Central memory CD8-positive, alpha-beta T cell (primary cell): ENCODE results near the gene KRT8.
"Not testable (repeated sequence)": the region's sequence is repeated elsewhere in the genome, so short reads cannot be mapped to it uniquely, and the experiment has no call there.

Source experiments
- ATAC-seq: fragments of 150-1000 bp; cut with Tn5 transposase; replicated peaks from 2 replicates; pipeline ENCODE4 v1.10.0; 2022; ENCODE audit warnings: mild to moderate bottlenecking, moderate FRiP score, moderate number of reproducible peaks; ENCODE audit not compliant: poor library complexity, severe bottlenecking; ENCODE audit errors: extremely low read depth
- DNase-seq, 2 donors: peaks; one replicate each; pipeline ENCODE4 v3.0.0; 2021; ENCODE audit warnings: low spot score in 2 of 2
- H3K27ac Mint-ChIP-seq: one replicate; pipeline ENCODE4 v1.8.0; 2022; ENCODE audit warnings: low read depth, mild to moderate bottlenecking, moderate library complexity, mixed read lengths
- H3K27me3 Mint-ChIP-seq: one replicate; pipeline ENCODE4 v1.8.0; 2022; ENCODE audit warnings: mixed read lengths
- H3K36me3 Mint-ChIP-seq: one replicate; pipeline ENCODE4 v1.8.0; 2022; ENCODE audit warnings: mild to moderate bottlenecking, moderate library complexity, mixed read lengths; ENCODE audit not compliant: insufficient read depth
- H3K4me1 Mint-ChIP-seq: one replicate; pipeline ENCODE4 v1.8.0; 2022; ENCODE audit warnings: mixed read lengths
- H3K4me3 Mint-ChIP-seq: one replicate; pipeline ENCODE4 v1.8.0; 2022; ENCODE audit warnings: mild to moderate bottlenecking, moderate library complexity, mixed read lengths
- H3K9me3 Mint-ChIP-seq: one replicate; pipeline ENCODE4 v1.8.0; 2022; ENCODE audit warnings: mixed read lengths

Gene KRT8

DNA sequence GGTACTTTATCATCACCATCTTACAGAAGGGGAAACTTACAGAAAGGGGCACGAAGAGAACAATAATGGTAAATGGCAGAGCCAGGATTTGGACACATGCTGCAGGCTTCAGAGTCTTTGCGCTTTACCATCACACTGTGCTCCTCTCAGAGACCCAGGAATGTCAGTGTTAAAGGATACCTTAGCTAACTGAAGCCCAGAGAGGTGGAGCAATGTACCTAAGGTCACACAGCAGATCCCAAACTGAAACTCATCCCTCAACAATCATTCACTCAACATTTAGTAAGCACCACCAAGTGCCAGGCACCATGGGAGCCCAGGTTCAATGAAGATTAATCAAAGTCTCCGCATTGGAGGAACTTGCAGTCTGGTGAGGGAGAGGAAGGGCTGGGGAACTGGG is 48.1 kb downstream of the KRT8 start:
- no peak for DNase-seq
- no peak for ATAC-seq
- Mint-ChIP-seq H3K9me3 (no peaks in the 10 kb centered on the region), H3K27ac (no peak overlapping the region), H3K27me3 (peaks cover 25% of the 10 kb centered on the region), H3K4me3 (no peak overlapping the region), H3K4me1 (no peaks in the 10 kb centered on the region), H3K36me3 (peaks cover 4% of the 10 kb centered on the region)

DNA sequence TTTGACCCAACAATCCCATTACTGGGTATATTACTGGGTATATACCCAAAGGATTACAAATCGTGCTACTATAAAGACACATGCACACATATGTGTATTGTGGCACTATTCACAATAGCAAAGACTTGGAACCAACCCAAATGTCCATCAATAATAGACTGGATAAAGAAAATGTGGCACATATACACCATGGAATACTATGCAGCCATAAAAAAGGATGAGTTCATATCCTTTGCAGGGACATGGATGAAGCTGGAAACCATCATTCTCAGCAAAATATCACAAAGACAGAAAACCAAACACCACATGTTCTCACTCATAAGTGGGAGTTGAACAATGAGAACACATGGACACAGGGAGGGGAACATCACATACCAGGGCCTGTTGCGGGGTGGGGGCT is 48.8 kb downstream of the KRT8 start:
- not testable (repeated sequence) for H3K4me3 Mint-ChIP-seq, ATAC-seq, H3K27ac Mint-ChIP-seq, DNase-seq, H3K9me3 Mint-ChIP-seq, H3K36me3 Mint-ChIP-seq, H3K4me1 Mint-ChIP-seq
- peaks cover 32% of the 10 kb centered on the region for H3K27me3 Mint-ChIP-seq

DNA sequence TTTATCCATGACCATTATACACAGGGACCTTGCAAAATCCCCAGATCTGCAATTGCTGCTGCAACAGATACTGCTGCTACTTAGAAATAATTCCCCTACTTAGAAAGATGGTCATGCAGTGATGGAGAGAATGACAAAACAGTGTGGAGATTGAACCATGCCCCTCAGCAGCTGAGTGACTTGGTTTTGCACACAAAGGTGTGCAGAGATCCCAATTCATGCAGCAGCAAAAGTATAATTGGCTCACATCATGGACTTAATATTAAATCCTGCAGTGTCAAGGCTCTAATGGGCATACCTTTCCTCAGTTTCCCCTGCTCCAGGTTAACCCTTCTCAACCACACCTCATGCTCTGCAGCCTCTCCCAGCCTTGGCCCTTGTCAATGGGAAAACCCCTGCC is 53.1 kb downstream of the KRT8 start:
- Mint-ChIP-seq H3K27ac (no peak overlapping the region), H3K27me3 (peaks cover 53% of the 10 kb centered on the region), H3K4me3 (no peak overlapping the region), H3K4me1 (no peaks in the 10 kb centered on the region), H3K9me3 (no peaks in the 10 kb centered on the region), H3K36me3 (peaks cover 4% of the 10 kb centered on the region)
- ATAC-seq, result no peak
- no peak for DNase-seq

DNA sequence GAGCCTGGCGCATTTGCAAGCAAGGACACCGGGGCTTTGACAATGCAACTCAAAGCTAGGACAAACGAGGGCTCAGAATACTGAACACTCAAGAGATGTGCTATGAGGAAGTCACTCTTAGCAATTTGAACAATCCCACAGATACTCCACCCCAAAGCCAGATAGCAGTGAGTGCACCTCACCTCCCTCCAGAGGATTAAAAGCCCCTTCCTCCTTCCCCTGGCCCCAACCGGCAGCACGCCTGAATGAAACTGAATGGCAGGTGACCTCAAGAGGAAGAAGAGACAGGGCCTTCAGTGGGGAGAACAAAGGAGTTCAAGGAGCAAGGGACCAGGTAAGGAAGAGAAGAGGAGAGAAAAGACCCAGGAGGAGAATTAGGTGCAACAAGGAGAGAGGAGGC is 54.2 kb downstream of the KRT8 start:
- H3K27ac Mint-ChIP-seq, result no peak overlapping the region
- ATAC-seq (no peak), DNase-seq (no peak)
- no peaks in the 10 kb centered on the region for H3K9me3 Mint-ChIP-seq
- no peaks in the 10 kb centered on the region for H3K4me1 Mint-ChIP-seq
- H3K36me3 Mint-ChIP-seq, result peaks cover 4% of the 10 kb centered on the region
- peaks cover 56% of the 10 kb centered on the region for H3K27me3 Mint-ChIP-seq
- no peak overlapping the region for H3K4me3 Mint-ChIP-seq

DNA sequence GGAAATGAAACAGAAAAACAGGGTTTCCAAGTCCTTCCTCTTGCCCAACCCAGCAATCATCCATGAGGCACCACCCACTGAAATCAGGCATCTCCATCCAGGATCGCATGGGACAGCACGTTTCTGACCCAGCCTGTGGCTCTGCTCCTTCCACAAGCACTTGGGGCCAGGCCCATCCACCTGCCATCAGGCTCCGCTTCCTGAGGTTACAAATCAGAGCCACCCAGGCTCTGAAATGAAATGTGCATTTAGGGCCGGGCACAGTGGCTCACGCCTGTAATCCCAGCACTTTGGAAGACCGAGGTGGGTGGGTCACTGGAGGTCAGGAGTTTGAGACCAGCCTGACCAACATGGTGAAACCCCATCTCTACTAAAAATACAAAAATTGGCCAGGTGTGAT is 55.4 kb downstream of the KRT8 start:
- no peaks in the 10 kb centered on the region for H3K9me3 Mint-ChIP-seq
- no peak overlapping the region for H3K27ac Mint-ChIP-seq
- H3K4me1 Mint-ChIP-seq, result no peaks in the 10 kb centered on the region
- peaks cover 2% of the 10 kb centered on the region for H3K36me3 Mint-ChIP-seq
- no peak for ATAC-seq
- no peak overlapping the region for H3K4me3 Mint-ChIP-seq
- H3K27me3 Mint-ChIP-seq, result peaks cover 48% of the 10 kb centered on the region
- no peak for DNase-seq

DNA sequence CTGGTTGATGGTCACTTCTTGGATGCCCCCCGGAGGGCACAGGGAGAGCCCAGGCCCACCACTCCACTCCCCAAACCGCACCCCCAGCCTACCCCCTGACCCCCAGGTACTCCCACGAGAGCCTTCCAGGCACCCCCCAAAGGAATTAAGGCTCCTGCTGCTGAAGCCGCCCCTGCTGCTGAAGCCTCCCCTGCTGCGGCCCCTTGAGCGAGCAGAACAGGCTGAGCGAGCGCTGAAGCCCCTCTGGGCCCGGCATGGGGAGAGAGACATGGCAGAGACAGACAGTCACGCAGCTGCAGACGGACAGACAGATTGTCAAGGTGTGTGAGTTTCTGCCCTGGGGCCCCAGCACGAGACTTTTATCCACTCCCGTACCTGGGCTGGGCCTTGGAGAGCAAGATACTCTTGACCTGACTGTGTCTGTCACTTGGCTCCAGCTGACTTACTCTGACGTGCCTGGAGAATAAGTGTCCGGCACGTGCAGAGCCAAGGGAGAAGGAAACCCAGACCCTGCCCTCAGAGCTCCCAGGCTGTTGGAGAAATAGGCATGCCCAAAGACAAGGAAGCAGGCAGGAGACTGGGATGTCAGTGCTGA is 56.1 kb downstream of the KRT8 start, which contains the start of gene KRT78:
TSS of gene KRT78 (minus strand) at position 334 of the 595 bp plus-strand sequence. CDS start at position 270, 64 bp downstream.
- Mint-ChIP-seq H3K27me3 (peaks cover 41% of the 10 kb centered on the region), H3K27ac (no peak within 1 kb of the TSS), H3K9me3 (no peaks in the 10 kb centered on the region), H3K4me1 (no peaks in the 10 kb centered on the region), H3K36me3 (peaks cover 2% of the 10 kb centered on the region), H3K4me3 (no peak within 1 kb of the TSS)
- no peak for DNase-seq
- ATAC-seq, result no peak

DNA sequence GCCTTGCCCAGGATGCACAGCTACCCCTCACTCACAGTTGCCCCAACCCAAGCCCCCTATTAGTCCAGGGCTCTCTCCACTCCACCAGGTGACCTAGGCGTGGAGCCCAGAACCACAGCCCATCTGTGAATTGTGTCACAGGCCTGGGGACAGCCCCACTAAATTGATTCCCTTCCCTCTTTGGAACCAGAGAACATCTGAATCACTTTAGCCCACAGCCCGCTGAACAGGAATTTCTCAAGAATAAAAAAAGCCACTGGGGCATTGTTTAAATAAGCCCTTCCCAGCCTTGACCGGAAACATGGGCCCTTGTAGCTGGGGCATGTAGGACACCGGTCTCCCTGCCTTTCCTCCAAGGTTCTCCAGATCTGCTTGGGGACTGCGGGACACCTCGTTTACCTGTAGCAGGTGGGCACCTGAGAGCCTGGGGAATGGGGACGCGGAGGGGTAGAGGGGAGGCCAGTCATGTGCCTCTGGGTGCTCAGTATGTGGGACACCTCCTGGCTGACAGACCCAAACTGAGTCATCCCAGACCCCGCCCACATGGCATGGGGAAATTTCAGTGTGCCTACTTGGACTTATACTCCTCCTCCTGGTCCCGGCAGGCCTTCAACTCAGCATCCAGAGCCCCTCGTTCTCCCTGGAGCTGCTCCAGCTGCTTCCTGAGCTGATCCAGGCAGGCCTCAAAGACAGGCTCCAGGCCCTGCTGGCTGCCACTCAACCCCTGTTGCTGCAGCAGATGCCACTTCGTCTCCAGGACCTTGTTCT is 57.4 kb downstream of the KRT8 start:
- H3K4me3 Mint-ChIP-seq, result no peak overlapping the region
- no peak for ATAC-seq

More for the DNA sequence above, 57.4 kb downstream of the KRT8 start:
- H3K36me3 Mint-ChIP-seq, result no peaks in the 10 kb centered on the region
- H3K4me1 Mint-ChIP-seq, result peaks cover 3% of the 10 kb centered on the region
- no peak overlapping the region for H3K27ac Mint-ChIP-seq
- DNase-seq, result no peak
- H3K9me3 Mint-ChIP-seq, result no peaks in the 10 kb centered on the region
- peaks cover 35% of the 10 kb centered on the region for H3K27me3 Mint-ChIP-seq
